Putamen (tissue), 1 donor: ENCODE data around the gene DES.

ENCODE experiments used
- DNase-seq: peaks from one replicate; pipeline ENCODE4 v3.0.0-alpha.2; 2016; ENCODE audit warnings: low spot score

The DES gene

DNA sequence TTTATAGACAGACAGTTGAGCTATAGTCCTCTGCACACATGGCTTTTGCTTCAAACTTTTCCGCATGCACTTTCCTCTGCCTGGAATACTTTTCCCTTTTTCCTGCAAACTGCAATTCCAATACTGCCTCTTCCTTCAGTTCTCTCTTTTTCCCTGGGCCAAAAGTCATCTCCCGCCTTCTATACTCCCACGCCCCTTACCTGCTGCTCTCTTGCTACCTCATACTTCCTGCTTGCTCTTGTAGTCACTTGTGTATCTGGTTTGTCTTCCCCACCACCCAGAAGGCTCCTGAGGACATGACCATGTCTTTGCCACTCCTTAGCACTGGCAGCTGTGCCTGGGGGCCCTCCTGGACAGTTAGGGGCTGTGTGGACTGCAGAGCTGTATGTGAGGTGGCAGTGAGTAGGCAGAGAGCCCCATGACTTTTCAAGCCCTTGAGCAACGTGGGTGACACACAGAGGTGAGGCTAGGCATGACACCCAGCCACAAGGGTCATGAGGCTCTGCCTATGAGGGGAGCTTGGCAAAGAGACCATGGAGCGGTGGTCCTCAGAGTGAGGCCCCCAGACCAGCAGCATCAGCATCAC, 39.7 kb downstream of the DES start:
- DNase-seq = peak; percentile 38

- no peak for DNase-seq
Observed at GRCh38 chr2:219458996-219459395, 40.8 kb downstream of the DES start.

GRCh38 chr2:219459460-219460311, 41.5 kb downstream of the DES start:
- no peak for DNase-seq

DNA sequence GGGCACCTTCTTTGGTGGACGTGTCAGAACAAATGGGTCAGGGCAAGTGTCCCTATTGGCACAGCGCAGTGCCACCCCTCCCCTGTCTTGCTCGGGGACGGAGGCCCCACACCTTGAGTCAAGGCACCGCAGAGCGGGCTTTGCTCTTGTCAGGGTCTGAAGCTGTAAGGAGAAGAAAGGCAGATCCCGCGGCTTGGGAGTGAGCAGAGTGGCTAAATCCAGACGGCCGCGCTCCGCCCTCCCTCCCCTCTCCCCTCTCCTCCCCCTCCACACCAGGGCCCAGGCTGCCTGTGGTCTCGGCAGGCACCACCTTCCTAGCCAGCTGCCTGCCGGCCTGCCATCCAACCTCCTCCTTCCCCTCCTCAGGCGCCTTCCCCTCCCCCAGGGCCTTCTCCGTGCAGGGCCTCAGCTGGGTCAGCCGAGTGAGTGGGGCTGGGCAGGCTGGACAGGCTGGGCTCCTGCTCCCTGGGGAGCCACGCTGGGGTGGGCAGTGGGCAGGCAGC, 42.3 kb downstream of the DES start:
- peak; percentile 42 for DNase-seq

DNA sequence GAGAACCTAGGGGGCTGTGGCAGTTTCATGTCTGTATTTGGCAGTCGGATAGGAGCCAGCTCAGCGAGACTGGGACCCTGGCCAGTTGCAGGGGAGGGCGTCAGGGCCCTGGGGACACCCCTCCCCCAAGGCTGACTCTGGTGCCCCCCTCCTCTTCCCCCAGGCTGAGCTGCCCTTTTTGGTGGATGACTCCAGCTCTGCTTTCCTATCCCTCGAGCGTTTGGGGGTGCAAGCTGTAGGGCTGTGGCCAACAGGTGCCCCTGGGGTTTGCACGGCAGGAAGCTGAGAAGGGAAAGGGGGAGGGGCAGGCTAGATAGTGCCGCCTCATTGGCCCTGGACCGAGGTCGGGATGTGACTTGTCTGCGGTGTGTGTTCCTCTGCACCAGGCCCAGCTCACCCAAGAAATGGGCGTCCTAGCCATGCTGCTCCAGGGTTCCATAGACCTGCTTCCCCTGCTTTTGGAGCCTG, 42.9 kb downstream of the DES start:
- DNase-seq = no peak

DNA sequence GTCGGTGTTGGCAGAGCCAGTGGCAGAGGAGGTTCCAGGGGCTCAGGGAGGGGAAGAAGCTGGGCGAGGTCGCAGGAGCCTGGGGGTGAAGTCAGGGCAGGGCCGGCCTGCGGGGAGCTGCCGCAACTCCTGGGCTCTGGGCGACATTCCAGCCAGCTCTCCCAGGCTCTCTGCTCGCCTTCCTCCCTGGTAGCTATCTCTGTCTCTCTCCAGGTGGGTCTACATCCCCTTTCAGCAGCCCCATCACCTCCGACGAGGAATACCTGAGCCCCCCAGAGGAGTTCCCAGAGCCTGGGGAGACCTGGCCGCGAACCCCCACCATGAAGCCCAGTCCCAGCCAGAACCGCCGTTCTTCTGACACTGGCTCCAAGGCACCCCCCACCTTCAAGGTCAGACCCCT, 43.5 kb downstream of the DES start:
- no peak for DNase-seq

- no peak for DNase-seq
Observed at GRCh38 chr2:219462349-219462748, 44.2 kb downstream of the DES start.

GRCh38 chr2:219464286-219465032, 46.3 kb downstream of the DES start:
- no peak for DNase-seq

GRCh38 chr2:219465659-219466561, 47.7 kb downstream of the DES start:
- DNase-seq = no peak

GRCh38 chr2:219466816-219467735, 48.9 kb downstream of the DES start:
- peak; percentile 44 for DNase-seq

- DNase-seq = no peak
Observed at GRCh38 chr2:219467736-219468075, 49.5 kb downstream of the DES start.

DNA sequence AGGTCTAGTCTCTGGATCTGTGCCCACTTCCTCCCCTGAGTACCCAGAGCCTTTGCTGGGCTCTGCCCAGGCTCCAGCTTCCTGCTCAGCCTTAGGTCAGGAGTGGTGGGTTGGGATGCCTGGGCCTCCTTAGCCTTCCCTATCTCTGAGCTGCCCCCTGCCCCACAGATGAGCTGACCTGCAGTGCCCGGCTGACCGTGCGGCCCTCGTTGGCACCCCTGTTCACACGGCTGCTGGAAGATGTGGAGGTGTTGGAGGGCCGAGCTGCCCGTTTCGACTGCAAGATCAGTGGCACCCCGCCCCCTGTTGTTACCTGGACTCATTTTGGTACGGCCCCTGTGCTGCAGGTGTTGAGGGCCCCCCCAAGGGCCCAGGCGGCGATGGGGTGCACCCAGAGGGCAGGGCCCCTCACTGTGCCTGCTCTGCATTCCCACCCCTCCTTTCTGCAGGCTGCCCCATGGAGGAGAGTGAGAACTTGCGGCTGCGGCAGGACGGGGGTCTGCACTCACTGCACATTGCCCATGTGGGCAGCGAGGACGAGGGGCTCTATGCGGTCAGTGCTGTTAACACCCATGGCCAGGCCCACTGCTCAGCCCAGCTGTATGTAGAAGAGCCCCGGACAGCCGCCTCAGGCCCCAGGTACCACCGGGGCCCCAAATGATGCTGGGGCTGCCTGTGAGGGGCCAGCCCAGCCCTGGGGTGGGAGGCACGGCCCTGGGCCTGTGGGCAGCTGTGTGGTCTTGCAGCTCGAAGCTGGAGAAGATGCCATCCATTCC, 50.4 kb downstream of the DES start:
- DNase-seq = no peak

- DNase-seq = no peak
Observed at GRCh38 chr2:219469186-219469724, 51.1 kb downstream of the DES start.

DNA sequence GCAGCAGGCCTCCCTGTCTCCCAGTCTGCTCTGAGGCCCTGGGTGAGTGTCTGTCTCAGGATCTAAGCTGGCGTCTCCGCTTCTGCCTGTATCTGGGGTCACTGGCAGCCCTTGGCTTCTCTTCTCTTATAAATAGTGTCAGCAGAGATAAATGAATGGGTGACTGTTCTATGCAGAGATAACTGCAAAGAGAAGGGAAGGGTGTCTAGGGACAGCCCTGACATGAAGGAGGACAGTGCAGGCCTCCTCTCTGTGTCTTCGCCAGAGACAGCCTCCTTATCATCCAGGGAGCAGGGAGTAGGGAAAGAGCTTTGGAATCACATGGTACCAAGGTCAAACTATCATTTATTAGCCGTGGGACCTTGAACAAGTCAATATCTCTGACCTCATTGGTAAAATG, 52.3 kb downstream of the DES start:
- no peak for DNase-seq

DNA sequence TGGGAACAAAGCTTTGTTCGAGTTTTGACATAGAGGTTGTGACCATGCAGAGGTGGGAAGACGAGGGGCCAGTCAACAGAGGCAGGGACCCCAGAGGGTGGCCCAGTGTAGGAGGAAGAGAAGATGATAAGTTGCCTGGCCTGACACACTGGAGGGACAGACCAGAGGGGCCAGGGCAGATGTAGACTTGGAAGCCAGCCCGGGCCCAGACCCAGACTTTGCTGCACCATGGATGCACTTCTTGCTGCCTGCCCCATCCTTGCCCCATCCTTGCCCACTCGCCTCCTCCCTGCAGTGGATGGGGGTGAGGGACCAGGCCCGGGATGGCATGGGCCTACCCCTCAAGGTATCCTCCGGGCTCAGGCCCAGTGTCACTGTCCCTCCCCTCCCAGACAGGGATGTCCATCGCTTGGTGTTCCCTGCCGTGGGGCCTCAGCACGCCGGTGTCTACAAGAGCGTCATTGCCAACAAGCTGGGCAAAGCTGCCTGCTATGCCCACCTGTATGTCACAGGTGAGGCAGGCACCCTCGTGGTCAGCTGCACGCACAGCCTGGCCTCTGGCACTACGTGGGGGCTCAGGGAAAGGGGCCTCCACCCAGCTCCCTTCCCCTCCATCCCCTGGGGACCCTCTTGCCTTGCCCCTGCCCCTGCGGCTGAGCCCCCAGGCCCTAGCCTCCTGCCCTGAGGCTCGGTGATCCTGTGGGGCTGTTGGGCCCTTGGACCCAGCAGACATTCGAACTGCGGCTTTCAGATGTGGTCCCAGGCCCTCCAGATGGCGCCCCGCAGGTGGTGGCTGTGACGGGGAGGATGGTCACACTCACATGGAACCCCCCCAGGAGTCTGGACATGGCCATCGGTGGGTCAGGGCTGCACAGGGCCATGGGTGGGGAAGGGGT, 53.5 kb downstream of the DES start:
- DNase-seq = no peak

- DNase-seq = no peak
Observed at GRCh38 chr2:219472629-219473187, 54.5 kb downstream of the DES start.

DNA sequence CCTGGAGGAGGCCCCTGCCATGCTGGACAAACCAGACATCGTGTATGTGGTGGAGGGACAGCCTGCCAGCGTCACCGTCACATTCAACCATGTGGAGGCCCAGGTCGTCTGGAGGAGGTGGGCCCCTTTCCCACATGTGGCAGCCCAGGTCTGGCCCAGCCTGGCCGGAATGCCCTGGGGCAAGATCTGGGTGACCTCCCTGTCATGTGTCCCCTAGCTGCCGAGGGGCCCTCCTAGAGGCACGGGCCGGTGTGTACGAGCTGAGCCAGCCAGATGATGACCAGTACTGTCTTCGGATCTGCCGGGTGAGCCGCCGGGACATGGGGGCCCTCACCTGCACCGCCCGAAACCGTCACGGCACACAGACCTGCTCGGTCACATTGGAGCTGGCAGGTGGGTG, 55.3 kb downstream of the DES start:
- DNase-seq = no peak
